NCI-H2171 (cell line): Measurements from ENCODE around the gene PPP1R17.

ENCODE experiments used
- DNase-seq: peaks from one replicate; lab custom pipeline; 2025; lab: John Stamatoyannopoulos, UW

The PPP1R17 gene

GRCh38 chr7:31699050-31699449 is 12.0 kb downstream of the PPP1R17 start:
- DNase-seq: no peak

- DNase-seq: no peak
These were observed 15.3 kb downstream of the PPP1R17 start for GRCh38 chr7:31702354-31702753.

DNA sequence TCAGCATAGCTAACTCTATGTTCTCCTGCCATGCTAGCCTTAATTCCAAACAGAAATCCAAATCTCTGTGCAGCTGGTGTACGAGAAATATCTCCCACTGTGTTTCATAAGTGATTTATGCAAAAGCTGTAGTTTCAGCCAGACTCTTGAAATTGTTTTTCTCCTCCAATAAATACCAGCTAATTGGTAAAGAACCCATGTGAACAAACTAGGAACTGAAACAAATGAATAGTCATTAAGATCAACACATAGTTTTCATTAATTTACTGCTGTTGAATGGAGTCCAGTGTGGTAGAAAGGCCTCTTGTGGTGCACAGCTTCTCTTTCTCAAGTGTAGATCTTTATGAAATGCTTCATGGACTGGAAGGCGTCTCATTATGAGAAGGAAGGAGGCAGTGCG is 18.4 kb downstream of the PPP1R17 start:
- DNase-seq: no peak

DNA sequence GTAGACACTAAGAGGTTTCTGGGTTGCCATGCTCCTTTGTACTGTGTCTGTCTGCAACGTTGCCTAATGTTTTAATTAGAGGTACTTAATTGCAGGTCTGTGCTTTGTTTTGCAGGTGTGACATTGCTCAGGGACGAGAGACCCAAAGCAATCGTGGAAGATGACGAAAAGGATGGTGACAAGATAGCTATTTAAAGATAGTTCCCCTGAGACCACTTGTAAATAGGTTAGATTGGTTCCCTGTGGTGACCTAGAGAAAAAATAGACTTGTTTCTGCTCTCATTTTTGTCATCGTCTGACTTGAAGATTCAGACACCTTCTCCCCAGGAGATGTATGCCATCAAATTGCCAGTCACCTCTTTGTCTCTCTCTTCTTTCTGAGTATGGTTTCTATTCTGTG is 20.1 kb downstream of the PPP1R17 start:
- DNase-seq: no peak

GRCh38 chr7:31710171-31710570 is 23.2 kb downstream of the PPP1R17 start:
- DNase-seq: no peak

- DNase-seq: no peak
These were observed 29.3 kb downstream of the PPP1R17 start for GRCh38 chr7:31716355-31716754.

GRCh38 chr7:31720366-31720765 is 33.4 kb downstream of the PPP1R17 start:
- no peak for DNase-seq

GRCh38 chr7:31724696-31725095 is 37.7 kb downstream of the PPP1R17 start:
- no peak for DNase-seq

DNA sequence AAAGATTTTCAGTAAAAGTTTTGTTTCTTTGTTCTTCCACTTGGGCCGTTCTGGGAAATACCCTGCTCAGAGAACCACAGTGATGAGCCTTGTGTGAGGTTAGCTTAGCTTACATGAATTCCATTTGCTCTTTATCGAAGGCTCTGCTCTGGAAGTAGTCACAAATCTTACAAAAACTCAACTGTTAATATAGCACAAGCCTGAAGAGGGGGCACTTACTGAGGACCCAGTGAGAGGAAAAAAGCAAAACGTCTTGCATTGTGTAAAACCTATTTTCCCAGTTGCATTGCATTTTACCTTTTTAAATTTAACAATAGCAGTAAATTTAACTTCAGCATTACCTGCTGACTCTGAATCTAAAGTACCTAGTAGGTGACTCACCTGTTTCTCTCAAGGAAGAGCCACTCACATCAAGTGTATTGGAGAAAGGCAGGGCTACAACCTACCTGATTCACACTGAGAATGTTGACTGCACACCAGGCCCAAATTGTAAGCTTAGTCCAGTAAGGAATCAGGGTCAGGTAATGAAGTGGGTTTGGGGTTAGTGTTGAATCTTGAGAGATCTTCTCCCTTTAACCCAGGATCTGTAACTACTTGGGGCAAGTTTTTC is 42.3 kb downstream of the PPP1R17 start:
- DNase-seq: no peak

- no peak for DNase-seq
These were observed 47.4 kb downstream of the PPP1R17 start for GRCh38 chr7:31734456-31734855.

DNA sequence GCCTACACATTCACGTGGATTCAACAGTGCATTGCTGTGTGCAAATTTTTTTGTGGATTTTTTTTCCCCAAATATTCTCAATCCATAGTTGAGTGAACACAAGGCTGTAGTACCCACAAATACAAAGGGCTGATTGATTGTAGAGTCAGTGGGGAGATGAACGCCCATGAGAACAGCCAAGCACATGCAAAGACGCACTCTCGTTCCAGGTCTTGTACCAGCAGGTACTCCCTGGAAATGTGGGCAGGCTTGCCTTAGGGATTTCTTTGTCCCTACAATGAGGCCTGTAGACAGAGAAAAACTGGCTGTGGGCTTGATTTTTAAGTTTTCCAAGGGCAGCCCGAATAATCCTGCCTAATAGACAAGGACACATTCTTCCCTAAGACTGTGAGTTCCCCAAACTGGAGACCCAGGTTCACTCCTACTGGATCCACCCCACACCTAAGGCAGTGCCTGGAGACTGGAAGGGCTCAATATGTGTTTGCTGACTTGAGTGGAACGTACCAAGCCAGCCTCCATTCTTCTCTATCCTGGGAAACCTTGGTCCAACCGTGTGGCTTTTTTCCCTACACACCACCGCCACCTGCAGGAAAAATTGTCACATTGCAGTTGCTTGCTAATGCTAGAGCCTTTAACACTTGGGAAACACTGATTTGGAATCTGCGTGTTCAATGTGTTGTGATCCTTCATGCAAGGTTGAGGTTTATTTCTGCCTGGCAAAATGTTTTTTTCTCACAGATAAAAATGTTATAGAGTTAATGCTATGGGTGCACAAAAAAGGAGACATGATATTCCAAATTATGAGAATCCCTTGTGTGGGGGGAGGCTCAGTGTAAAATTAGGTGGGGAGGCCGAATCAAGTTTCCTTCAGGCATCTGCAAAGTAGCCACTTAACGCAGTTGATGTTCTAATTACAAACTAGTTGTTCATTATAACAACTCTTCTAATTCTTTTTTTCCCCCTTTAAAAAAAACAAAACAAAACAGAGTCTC is 49.3 kb downstream of the PPP1R17 start:
- peak; percentile 46 for DNase-seq

DNA sequence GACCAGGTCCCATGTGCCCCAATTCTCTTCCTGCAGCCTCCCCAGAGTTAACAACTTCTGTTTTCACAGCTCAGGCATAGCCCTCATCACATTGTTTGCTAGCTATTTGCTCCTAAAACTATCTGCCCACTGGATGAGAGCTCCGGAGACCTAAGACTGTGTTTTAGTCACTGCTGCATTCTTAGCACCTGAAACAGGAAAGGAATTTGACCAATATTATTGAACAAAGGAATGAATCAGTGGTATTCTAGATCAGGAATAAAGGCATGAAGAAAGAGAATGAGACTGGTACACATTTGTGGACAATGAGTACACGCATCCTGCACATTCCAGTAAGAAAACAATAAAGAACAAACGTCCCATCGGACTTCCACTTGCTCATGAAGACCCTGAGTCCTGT is 54.8 kb downstream of the PPP1R17 start:
- no peak for DNase-seq

- DNase-seq: peak; percentile 60
These were observed 57.4 kb downstream of the PPP1R17 start for GRCh38 chr7:31744294-31744874.

GRCh38 chr7:31747553-31747952 is 60.5 kb downstream of the PPP1R17 start:
- no peak for DNase-seq

DNA sequence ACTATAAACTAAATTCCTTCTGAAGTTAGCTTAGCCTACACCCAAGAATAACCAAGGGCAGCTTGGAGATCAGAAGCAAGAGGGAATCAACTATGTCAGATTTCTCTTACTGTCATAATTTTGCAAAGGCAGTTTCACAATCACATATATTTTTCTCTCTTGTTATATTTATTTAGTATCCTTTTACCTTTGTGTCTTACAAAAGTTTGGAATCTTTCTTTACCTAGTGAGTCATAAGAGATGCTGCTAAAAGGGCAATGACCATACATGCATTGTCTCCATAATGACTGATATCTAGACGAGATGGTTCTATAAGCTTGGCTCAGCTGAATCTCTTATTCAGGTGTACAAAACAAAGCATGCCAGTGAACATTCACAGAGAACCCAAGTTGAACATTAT is 61.1 kb downstream of the PPP1R17 start:
- DNase-seq: no peak

GRCh38 chr7:31751726-31752125 is 64.7 kb downstream of the PPP1R17 start:
- DNase-seq: no peak
